ENCODE measurements around the gene ASIC1.

GRCh38 chr12:50117057-50117622, 59.7 kb downstream of the ASIC1 start:
- no peak for TF ChIP-seq EZH2 (IDR thresholded peaks at IDR 0.05; ENCODE audit: low read depth, unreplicated experiment)
- no peak for TF ChIP-seq JUNB (IDR thresholded peaks at IDR 0.05; ENCODE audit: unreplicated experiment)
- no peak for TF ChIP-seq CTCF (conservative IDR thresholded peaks at IDR 0.05; ENCODE audit: low read depth in 2 of 2)
- no peak for TF ChIP-seq POLR2AphosphoS5 (IDR thresholded peaks at IDR 0.05; ENCODE audit: low read depth)
- no peak for TF ChIP-seq STAT1 (IDR thresholded peaks at IDR 0.05; ENCODE audit: unreplicated experiment)
- TF ChIP-seq EZH2phosphoT487 (IDR thresholded peaks at IDR 0.05; ENCODE audit: unreplicated experiment): no peak
- TF ChIP-seq ETS1 (IDR thresholded peaks at IDR 0.05): no peak
- TF ChIP-seq REST (IDR thresholded peaks at IDR 0.05; ENCODE audit: unreplicated experiment): no peak
- no peak for TF ChIP-seq ZNF114 (CRISPR knock-in tag; IDR thresholded peaks at IDR 0.05)
- TF ChIP-seq ZNF331 (CRISPR knock-in tag; IDR thresholded peaks at IDR 0.05; ENCODE audit: low read depth): no peak
- TF ChIP-seq ZNF462 (CRISPR knock-in tag; IDR thresholded peaks at IDR 0.05): no peak
- TF ChIP-seq NANOG (IDR thresholded peaks at IDR 0.05; ENCODE audit: borderline replicate concordance): no peak
